ACC112 (cell line): ENCODE results near the gene LARP6.
"Not testable (repeated sequence)": the region's sequence is repeated elsewhere in the genome, so short reads cannot be mapped to it uniquely, and the experiment has no call there.

Source experiments
- H2AFZ ChIP-seq: fragments of 200-600 bp; sonication (generic); one replicate; pipeline ENCODE4 v1.6.0; 2017; ENCODE audit warnings: antibody characterized with exemption, low read length; ENCODE audit not compliant: unreplicated experiment
- H3K27ac ChIP-seq: fragments of 200-600 bp; sonication (generic); 2 replicates; pipeline ENCODE4 v1.5.1; 2014; ENCODE audit warnings: low read depth, mild to moderate bottlenecking, antibody characterized with exemption, low read length, moderate library complexity
- H3K27me3 ChIP-seq: fragments of 200-600 bp; sonication (generic); 2 replicates; pipeline ENCODE4 v1.6.1; 2014; ENCODE audit warnings: mild to moderate bottlenecking, antibody characterized with exemption, low read length, moderate library complexity, mixed read lengths; ENCODE audit not compliant: insufficient read depth
- H3K36me3 ChIP-seq: fragments of 200-600 bp; sonication (generic); 2 replicates; pipeline ENCODE4 v1.6.1; 2016; ENCODE audit warnings: mild to moderate bottlenecking, antibody characterized with exemption, low read length, moderate library complexity, mixed read lengths; ENCODE audit not compliant: insufficient read depth
- H3K4me1 ChIP-seq: fragments of 200-600 bp; sonication (generic); one replicate; pipeline ENCODE4 v1.6.1; 2016; ENCODE audit warnings: low read length, mixed read lengths; ENCODE audit not compliant: insufficient read depth, unreplicated experiment, control insufficient read depth
- H3K4me3 ChIP-seq: fragments of 200-600 bp; sonication (generic); 2 replicates; pipeline ENCODE4 v1.5.1; 2014; ENCODE audit warnings: mild to moderate bottlenecking, low read depth, low read length
- H3K79me2 ChIP-seq: fragments of 200-600 bp; sonication (generic); one replicate; pipeline ENCODE4 v1.6.0; 2016; ENCODE audit warnings: low read length; ENCODE audit not compliant: control insufficient read depth, unreplicated experiment, insufficient read depth

Gene LARP6

DNA sequence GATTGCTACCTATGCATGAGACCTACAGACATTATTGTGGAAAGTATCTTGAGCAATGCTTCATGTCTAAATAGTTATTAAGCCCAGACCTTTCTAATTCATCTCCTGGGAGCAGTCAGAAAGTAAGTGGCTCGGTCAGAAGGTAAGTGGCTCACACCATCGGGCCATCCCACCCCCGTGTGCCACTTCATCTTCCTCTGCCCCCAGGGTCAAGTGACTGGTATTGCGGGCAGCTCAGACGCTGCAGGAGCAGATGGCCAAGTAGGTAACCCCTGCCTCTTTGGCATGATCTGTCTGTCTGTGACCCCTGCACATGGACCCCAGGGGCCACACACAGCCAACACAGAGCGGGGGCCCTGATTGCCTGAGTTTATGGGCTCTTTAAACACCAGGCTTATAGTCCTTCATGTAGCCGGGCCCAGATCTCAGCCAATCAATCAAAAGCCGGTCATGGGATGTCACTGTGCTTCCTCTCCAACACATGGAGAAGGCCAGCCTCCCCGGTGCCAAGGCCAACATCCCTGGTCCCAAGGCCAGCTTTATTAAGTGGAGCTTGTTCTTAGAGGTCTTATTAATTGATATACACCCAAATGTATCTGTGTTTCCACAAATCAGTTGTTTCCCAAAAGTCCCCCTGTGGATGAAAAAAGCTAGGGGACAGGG is 42.9 kb downstream of the LARP6 start:
- Histone ChIP-seq H3K4me3 (no peak overlapping the region), H3K27ac (no peak overlapping the region), H3K36me3 (no peaks in the 10 kb centered on the region), H3K4me1 (peaks cover 20% of the 10 kb centered on the region), H3K79me2 (no peaks in the 10 kb centered on the region), H3K27me3 (no peaks in the 10 kb centered on the region), H2AFZ (no peak overlapping the region)

DNA sequence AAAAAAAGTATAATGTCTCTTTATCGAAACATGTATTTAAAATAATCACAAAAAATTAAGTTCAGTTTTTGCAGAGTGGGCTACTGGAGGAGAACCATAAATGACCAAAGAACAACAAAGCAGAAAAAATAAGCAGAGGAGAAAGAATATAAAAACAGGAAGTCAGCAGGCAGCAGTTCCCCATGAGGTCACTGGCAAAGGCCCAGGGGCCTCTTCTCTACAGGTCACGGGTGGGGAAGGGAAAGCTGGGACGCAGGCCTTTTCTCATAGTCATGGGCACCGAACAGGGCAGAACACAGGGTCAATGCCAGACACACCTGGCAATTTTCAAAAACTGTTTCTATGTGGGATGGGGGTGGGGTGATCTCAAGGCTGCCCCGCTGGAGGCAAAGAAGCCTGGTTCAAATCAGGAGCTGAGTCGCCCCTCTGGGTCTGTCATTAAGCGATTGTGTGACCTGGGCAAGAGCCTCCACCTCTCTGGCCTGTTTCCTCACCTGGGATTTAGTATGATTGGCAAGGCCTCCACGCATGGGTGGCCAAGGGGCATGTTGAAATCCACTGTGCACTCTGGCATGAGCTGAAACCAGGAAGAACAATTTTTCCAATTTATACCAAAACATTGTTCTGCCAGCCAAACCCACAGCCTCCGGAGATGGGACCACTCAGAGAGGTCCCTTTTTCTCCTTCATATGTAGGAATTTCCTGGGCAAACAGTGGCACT is 46.8 kb downstream of the LARP6 start:
- Histone ChIP-seq H3K79me2 (no peaks in the 10 kb centered on the region), H3K27ac (no peak overlapping the region), H3K27me3 (no peaks in the 10 kb centered on the region), H3K4me1 (peaks cover 28% of the 10 kb centered on the region), H3K4me3 (no peak overlapping the region), H2AFZ (peak overlapping the region; percentile 21), H3K36me3 (no peaks in the 10 kb centered on the region)

GRCh38 chr15:70804388-70804787 is 49.6 kb downstream of the LARP6 start:
- not testable (repeated sequence) for H3K4me3 ChIP-seq, H3K36me3 ChIP-seq, H3K27ac ChIP-seq, H3K79me2 ChIP-seq, H2AFZ ChIP-seq, H3K27me3 ChIP-seq
- peaks cover 43% of the 10 kb centered on the region for H3K4me1 ChIP-seq

GRCh38 chr15:70802629-70803028 is 51.3 kb downstream of the LARP6 start:
- Histone ChIP-seq H3K27ac (peak overlapping the region; percentile 76), H3K4me1 (peaks cover 46% of the 10 kb centered on the region), H2AFZ (peak overlapping the region; percentile 48), H3K27me3 (no peaks in the 10 kb centered on the region), H3K36me3 (no peaks in the 10 kb centered on the region), H3K4me3 (peak overlapping the region; percentile 27; the same call in 1 of the 2 replicates), H3K79me2 (no peaks in the 10 kb centered on the region)

DNA sequence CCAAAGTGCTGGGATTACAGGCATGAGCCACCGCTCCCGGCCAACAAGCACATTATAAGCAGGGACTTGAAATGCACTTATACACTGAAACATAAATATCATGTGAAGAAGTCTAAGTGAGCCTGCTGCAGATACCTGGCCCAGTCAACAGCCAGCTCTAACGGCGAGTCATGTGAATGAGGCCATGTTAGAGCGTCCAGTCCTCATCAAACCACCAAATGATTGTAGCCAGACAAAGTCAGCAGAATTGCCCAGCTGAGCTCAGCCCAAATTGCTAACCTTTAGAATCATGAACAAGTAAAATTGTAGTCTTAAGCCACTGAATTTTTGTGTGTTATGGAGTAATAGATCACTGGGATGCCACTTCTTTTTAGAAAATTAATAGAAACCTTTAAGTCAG is 52.8 kb downstream of the LARP6 start:
- no peaks in the 10 kb centered on the region for H3K27me3 ChIP-seq
- no peak overlapping the region for H3K4me3 ChIP-seq
- H3K79me2 ChIP-seq: no peaks in the 10 kb centered on the region
- no peaks in the 10 kb centered on the region for H3K36me3 ChIP-seq
- H3K4me1 ChIP-seq: peaks cover 45% of the 10 kb centered on the region
- no peak overlapping the region for H2AFZ ChIP-seq
- peak overlapping the region; percentile 90 for H3K27ac ChIP-seq

- Histone ChIP-seq H3K27ac (peak overlapping the region; percentile 90), H3K36me3 (no peaks in the 10 kb centered on the region)
Measured at GRCh38 chr15:70799667-70800450, 54.1 kb downstream of the LARP6 start.

GRCh38 chr15:70797464-70797863 is 56.5 kb downstream of the LARP6 start:
- no peaks in the 10 kb centered on the region for H3K27me3 ChIP-seq
- no peaks in the 10 kb centered on the region for H3K36me3 ChIP-seq
- no peak overlapping the region for H3K4me3 ChIP-seq
- H3K4me1 ChIP-seq: peaks cover 71% of the 10 kb centered on the region
- H2AFZ ChIP-seq: no peak overlapping the region
- H3K79me2 ChIP-seq: peaks cover 10% of the 10 kb centered on the region
- no peak overlapping the region for H3K27ac ChIP-seq

More at GRCh38 chr15:70799667-70800450, 54.1 kb downstream of the LARP6 start:
- Histone ChIP-seq H3K4me1 (peaks cover 54% of the 10 kb centered on the region), H3K79me2 (no peaks in the 10 kb centered on the region), H3K4me3 (peak overlapping the region; percentile 4; the same call in 1 of the 2 replicates), H3K27me3 (no peaks in the 10 kb centered on the region), H2AFZ (peak overlapping the region; percentile 10)

DNA sequence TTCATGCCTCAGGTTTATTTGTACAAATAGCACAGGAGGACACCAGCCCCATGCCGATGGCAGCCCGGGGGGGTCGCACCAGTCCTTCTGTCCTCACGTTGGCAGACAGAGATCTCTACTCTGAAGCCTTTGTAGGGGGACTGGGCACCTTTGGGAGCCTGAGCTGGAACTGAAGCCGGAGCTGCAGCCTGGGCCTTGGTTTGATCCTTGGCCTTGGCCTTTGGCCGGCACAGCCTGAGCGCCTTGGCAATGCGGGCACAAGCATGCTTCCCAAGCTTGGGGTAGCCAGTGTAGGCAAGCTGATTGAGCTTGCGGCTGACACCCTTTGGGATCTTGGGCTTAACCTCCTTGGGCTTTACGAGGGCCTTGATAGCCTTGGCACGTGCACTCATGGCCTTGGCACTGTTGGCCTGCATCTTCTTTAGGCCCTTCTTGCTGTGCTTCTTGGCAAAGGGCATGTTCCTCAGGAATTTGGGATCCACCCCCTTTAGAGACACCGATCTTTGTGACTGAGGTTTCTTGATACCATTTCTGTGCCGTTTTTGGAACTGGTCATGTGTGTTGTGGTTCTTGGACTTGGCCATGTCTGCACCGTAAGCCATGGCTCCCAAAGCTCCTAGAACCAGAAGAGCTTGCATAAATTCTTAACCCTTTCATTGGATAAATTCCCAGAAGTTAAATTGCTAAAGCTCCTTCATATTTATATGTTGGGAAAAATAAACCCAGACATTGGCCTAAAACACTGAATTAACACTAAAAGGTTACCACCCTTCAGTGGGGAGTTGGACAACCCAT is 57.2 kb downstream of the LARP6 start:
- H3K36me3 ChIP-seq: no peaks in the 10 kb centered on the region
- no peak overlapping the region for H2AFZ ChIP-seq
- H3K4me3 ChIP-seq: no peak overlapping the region
- H3K27me3 ChIP-seq: no peaks in the 10 kb centered on the region
- H3K4me1 ChIP-seq: peaks cover 75% of the 10 kb centered on the region
- H3K27ac ChIP-seq: peak overlapping the region; percentile 98
- peaks cover 10% of the 10 kb centered on the region for H3K79me2 ChIP-seq

GRCh38 chr15:70795311-70795665 is 58.7 kb downstream of the LARP6 start:
- H3K27me3 ChIP-seq: no peaks in the 10 kb centered on the region
- peak overlapping the region; percentile 98 for H3K27ac ChIP-seq
- H3K4me3 ChIP-seq: peak overlapping the region; percentile 61
- H3K4me1 ChIP-seq: peaks cover 70% of the 10 kb centered on the region
- no peaks in the 10 kb centered on the region for H3K36me3 ChIP-seq
- H3K79me2 ChIP-seq: peaks cover 10% of the 10 kb centered on the region
- peak overlapping the region; percentile 67 for H2AFZ ChIP-seq

DNA sequence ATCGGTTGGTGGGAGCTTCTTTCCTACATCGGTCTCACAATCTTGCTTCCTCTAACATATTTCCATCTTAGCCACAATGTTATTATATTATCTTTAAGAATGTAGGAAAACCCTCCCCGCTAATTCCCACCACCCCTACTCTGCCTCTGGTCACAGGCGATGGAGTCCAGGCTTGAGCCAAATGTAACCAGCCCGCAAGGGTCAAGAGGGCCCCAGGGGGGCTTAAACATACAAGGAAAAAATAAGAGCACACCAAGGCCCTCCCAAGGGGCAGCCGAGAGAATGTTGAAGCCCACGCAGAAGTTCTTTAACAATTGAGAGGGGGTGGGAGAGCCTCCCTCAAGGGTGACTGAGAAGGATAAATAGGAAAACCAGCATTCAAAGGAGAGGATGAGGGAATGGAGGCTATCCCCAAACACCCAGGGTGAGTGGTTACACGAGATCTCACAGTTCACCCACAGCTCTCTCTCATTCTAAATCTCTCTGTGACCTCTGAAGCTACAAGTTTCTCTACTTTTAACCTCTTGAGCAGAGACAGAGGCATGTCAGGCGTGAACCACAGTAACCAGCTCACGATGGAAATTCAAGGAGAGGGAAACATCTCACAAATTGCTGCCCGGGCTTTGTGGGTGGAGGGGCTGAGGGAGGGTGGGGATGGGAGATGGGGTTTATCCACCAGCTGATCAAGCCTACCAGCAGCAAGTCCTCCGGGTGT is 59.2 kb downstream of the LARP6 start:
- Histone ChIP-seq H3K27ac (peak overlapping the region; percentile 98), H3K4me1 (peaks cover 65% of the 10 kb centered on the region), H3K79me2 (peaks cover 10% of the 10 kb centered on the region), H3K36me3 (no peaks in the 10 kb centered on the region), H3K4me3 (peak overlapping the region; percentile 61), H3K27me3 (no peaks in the 10 kb centered on the region), H2AFZ (peak overlapping the region; percentile 27)
